GM23338 (cell line): ENCODE data around the gene NOD1. TPM values are rescaled to one million over a fixed set of nuclear protein-coding genes. Genes with fewer than 3 reads are reported as not detected.

ENCODE experiments used
- ATAC-seq: fragments of 200-7000 bp; cut with Tn5 transposase; 3 replicates; pipeline ENCODE4 v1.9.1; 2020
- DNase-seq: peaks from one replicate; pipeline ENCODE4 v3.0.0-alpha.2; 2015; ENCODE audit warnings: low spot score
- H2AFZ ChIP-seq: fragments of 200-600 bp; sonication (generic); 2 replicates; pipeline ENCODE4 v1.8.0; 2016; ENCODE audit warnings: antibody characterized with exemption, mild to moderate bottlenecking, moderate library complexity
- H3F3A ChIP-seq: fragments of 200-600 bp; sonication (generic); replicated peaks from 2 replicates; pipeline ENCODE4 v1.8.0; 2017; ENCODE audit warnings: antibody characterized with exemption, mixed run types, low read depth
- H3K27ac ChIP-seq: fragments of 200-600 bp; sonication (generic); 2 replicates; pipeline ENCODE4 v1.6.1; 2016; ENCODE audit warnings: low read depth
- H3K27me3 ChIP-seq: fragments of 200-600 bp; sonication (generic); 2 replicates; pipeline ENCODE4 v1.8.0; 2016; ENCODE audit warnings: mild to moderate bottlenecking, mixed run types, moderate library complexity; ENCODE audit not compliant: insufficient read depth
- H3K36me3 ChIP-seq: fragments of 200-600 bp; sonication (generic); 2 replicates; pipeline ENCODE4 v1.8.0; 2016; ENCODE audit warnings: mild to moderate bottlenecking; ENCODE audit not compliant: insufficient read depth
- H3K4me1 ChIP-seq: fragments of 200-600 bp; sonication (generic); 2 replicates; pipeline ENCODE4 v1.8.0; 2016; ENCODE audit warnings: mild to moderate bottlenecking, moderate library complexity; ENCODE audit not compliant: insufficient read depth
- H3K4me2 ChIP-seq: fragments of 200-600 bp; sonication (generic); 2 replicates; pipeline ENCODE4 v1.7.1; 2017; ENCODE audit warnings: mixed run types
- H3K4me3 ChIP-seq: fragments of 200-600 bp; sonication (generic); 2 replicates; pipeline ENCODE4 v1.6.1; 2016; ENCODE audit warnings: mixed run types
- H3K79me2 ChIP-seq: fragments of 200-600 bp; sonication (generic); replicated peaks from 2 replicates; pipeline ENCODE4 v1.8.0; 2017; ENCODE audit warnings: mild to moderate bottlenecking; ENCODE audit not compliant: insufficient read depth
- H3K9me2 ChIP-seq: fragments of 200-600 bp; sonication (generic); 2 replicates; pipeline ENCODE4 v1.8.0; 2017; ENCODE audit not compliant: insufficient read depth
- H4K20me1 ChIP-seq: fragments of 200-600 bp; sonication (generic); replicated peaks from 2 replicates; pipeline ENCODE4 v1.8.0; 2017; ENCODE audit warnings: mild to moderate bottlenecking; ENCODE audit not compliant: insufficient read depth
- H3K27ac Mint-ChIP-seq: 2 replicates; pipeline ENCODE4 v1.8.0; 2020; ENCODE audit warnings: inconsistent platforms, mild to moderate bottlenecking, moderate library complexity, mixed read lengths
- H3K27me3 Mint-ChIP-seq: 3 replicates; pipeline ENCODE4 v1.8.0; 2022; ENCODE audit warnings: low read depth, mild to moderate bottlenecking, moderate library complexity, mixed read lengths, inconsistent platforms; ENCODE audit not compliant: insufficient read depth, poor library complexity
- H3K36me3 Mint-ChIP-seq: 3 replicates; pipeline ENCODE4 v1.8.0; 2021; ENCODE audit warnings: low read depth, mild to moderate bottlenecking, inconsistent platforms, moderate library complexity, mixed read lengths
- H3K4me1 Mint-ChIP-seq: 3 replicates; pipeline ENCODE4 v1.8.0; 2020; ENCODE audit warnings: mild to moderate bottlenecking, inconsistent platforms, mixed read lengths
- H3K4me3 Mint-ChIP-seq: 3 replicates; pipeline ENCODE4 v1.8.0; 2021; ENCODE audit warnings: moderate library complexity, mild to moderate bottlenecking, inconsistent platforms, mixed read lengths
- H3K9me3 Mint-ChIP-seq: 3 replicates; pipeline ENCODE4 v1.8.0; 2020; ENCODE audit warnings: moderate library complexity, mild to moderate bottlenecking, inconsistent platforms, mixed read lengths
- CREB1 ChIP-seq: fragments of 250-450 bp; sonication (Bioruptor Pico); IDR thresholded peaks from 2 replicates; pipeline ENCODE4 v1.5.0; 2020; ENCODE audit warnings: low read depth, mild to moderate bottlenecking, moderate library complexity
- EZH2 ChIP-seq: fragments of 200-600 bp; sonication (generic); IDR thresholded peaks from one replicate; pipeline ENCODE4 v1.8.0; 2017; ENCODE audit warnings: antibody characterized with exemption, mild to moderate bottlenecking, low read depth; ENCODE audit not compliant: unreplicated experiment
- POLR2AphosphoS5 ChIP-seq: IDR thresholded peaks from 2 replicates; pipeline ENCODE4 v1.6.1; 2016; ENCODE audit warnings: antibody characterized with exemption, low read depth
- REST ChIP-seq: IDR thresholded peaks from one replicate; pipeline ENCODE4 v1.6.1; 2018; ENCODE audit warnings: antibody characterized with exemption; ENCODE audit not compliant: unreplicated experiment
- STAT1 ChIP-seq: IDR thresholded peaks from one replicate; pipeline ENCODE4 v1.6.1; 2016; ENCODE audit warnings: antibody characterized with exemption; ENCODE audit not compliant: unreplicated experiment
- ZNF462 ChIP-seq: fragments of 250-450 bp; sonication (Bioruptor Pico); IDR thresholded peaks from 2 replicates; pipeline ENCODE4 v1.5.0; 2020; ENCODE audit warnings: mild to moderate bottlenecking, moderate library complexity
- polyA plus RNA-seq: library from polyadenylated mRNA; unstranded; fragments of >200 nt; fragmentation: Nextera tagmentation; extraction: Ambion mirVana; gene quantifications from 2 replicates; pipeline ENCODE4 v1.2.1, GENCODE V29; 2016
- total RNA-seq: library from RNA; depleted of rRNA; stranded (reverse); fragments of >200 nt; shearing (Covaris generic); gene quantifications from 2 replicates; pipeline ENCODE4 v1.2.3, GENCODE V29; 2014

The NOD1 gene
- total and polyA plus RNA-seq, 2 experiments from 2014 or later: 2.1 to 7.3 TPM

DNA sequence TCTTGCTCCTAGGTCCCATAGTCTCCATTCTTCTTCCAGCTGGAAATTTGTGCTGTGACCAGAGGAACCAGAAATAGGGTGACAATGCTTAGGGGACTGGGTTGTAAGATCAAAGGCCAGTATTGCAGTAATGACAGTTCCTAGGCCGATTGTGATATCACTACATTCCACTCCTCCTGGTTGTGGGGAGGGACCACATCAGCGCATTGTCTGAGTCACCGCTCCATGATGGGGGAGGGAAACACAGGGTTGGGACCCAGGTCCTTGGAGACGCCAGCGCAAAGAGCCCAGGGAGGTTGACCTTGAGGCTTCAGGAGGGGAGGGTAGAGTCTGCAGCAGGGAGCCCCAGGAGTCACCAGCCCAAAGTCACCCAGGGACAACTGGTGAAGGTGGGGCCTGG is 46.8 kb upstream of the NOD1 start (continued):
- TF ChIP-seq ZNF462 (CRISPR knock-in tag) (no peak), EZH2 (no peak)

- H4K20me1 ChIP-seq: no peaks in the 10 kb centered on the region; the same call in 1 of the 2 replicates
- peaks cover 7% of the 10 kb centered on the region for H3K27me3 Mint-ChIP-seq
- no peaks in the 10 kb centered on the region for H3K27me3 ChIP-seq
- H3K27ac Mint-ChIP-seq: no peak overlapping the region
- H3K9me3 Mint-ChIP-seq: no peaks in the 10 kb centered on the region
- peaks cover 9% of the 10 kb centered on the region; the same call in 1 of the 2 replicates for H3K4me1 ChIP-seq
- ATAC-seq (no peak), DNase-seq (no peak)
- H3K4me3 ChIP-seq: no peak overlapping the region
- no peaks in the 10 kb centered on the region for H3F3A ChIP-seq
- no peak overlapping the region for H3K4me3 Mint-ChIP-seq
- H3K4me2 ChIP-seq: no peak overlapping the region
- no peaks in the 10 kb centered on the region for H3K36me3 ChIP-seq
- no peaks in the 10 kb centered on the region for H3K79me2 ChIP-seq
- peaks cover 10% of the 10 kb centered on the region; the same call in 1 of the 2 replicates for H3K9me2 ChIP-seq
- H3K27ac ChIP-seq: no peak overlapping the region
- no peaks in the 10 kb centered on the region for H3K36me3 Mint-ChIP-seq
- H2AFZ ChIP-seq: no peak overlapping the region
- peaks cover 12% of the 10 kb centered on the region for H3K4me1 Mint-ChIP-seq
- TF ChIP-seq REST (no peak), POLR2AphosphoS5 (no peak), ZNF462 (CRISPR knock-in tag) (no peak), STAT1 (no peak), CREB1 (no peak)
Measured at GRCh38 chr7:30524545-30524944, 46.0 kb upstream of the NOD1 start.
